ENCODE measurements around the gene ARHGEF25. TPM values are rescaled to one million over a fixed set of nuclear protein-coding genes. Genes with fewer than 3 reads are reported as not detected.

The ARHGEF25 gene
- total RNA-seq, 4 donors from 2014 or later, result 116 to 140 (median 128) TPM

DNA sequence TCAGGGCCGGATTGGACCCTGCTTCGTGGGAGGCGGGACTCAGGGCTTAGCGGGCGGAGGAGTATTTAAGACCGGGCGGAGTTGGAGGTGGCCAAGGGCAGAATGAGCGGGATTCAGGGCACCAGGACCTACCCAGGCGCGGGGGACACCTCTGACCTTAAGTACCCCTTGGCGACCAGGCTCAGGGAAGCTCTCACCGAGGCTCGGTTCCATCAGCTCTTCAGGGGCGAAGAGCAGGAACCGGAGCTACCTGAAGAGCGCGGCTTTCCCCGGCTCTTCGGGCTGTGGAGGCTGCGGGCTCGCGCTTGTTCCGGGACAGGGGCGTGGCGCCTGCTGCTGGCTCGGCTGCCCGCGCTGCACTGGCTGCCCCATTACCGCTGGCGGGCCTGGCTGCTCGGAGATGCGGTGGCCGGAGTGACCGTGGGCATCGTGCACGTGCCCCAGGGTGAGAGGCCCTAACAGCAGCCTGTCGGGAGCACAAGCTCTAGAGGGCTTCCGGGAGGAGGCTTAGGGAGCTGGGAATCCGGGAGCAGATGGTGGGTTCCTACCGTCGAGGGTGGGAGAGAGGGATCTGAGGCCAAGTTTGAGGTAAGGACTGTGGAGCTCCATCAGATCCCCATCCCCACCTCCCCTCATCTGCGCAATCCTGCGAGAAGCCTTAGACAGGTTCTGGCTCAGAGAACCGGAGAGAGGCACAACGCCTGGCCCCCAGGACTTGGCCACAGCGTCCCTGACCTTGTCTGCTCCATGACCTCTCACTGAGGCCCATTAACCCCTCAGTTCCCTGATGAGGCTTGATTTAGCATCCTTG is 8.4 kb downstream of the ARHGEF25 start:
- H3K36me3 ChIP-seq, result peaks cover 0 to 43% of the 10 kb centered on the region in 2 donors
- WGBS, 2 donors (ENCODE audit: low coverage in 1 of 2), result 0% methylated on average over 1 of the region's 46 CpGs; no CpG with 5 or more reads in 1 of the 2 donors
- ATAC-seq, result no peak
- no peak overlapping the region for H3K4me3 ChIP-seq
- H3K4me1 ChIP-seq, result peaks cover 0 to 47% (median 12%) of the 10 kb centered on the region in 3 donors
- TF ChIP-seq POLR2A (IDR thresholded peaks at IDR 0.05) (no peak), EP300 (IDR thresholded peaks at IDR 0.05) (no peak), POLR2AphosphoS5 (IDR thresholded peaks at IDR 0.05) (no peak)
- TF ChIP-seq, protein P1, sequence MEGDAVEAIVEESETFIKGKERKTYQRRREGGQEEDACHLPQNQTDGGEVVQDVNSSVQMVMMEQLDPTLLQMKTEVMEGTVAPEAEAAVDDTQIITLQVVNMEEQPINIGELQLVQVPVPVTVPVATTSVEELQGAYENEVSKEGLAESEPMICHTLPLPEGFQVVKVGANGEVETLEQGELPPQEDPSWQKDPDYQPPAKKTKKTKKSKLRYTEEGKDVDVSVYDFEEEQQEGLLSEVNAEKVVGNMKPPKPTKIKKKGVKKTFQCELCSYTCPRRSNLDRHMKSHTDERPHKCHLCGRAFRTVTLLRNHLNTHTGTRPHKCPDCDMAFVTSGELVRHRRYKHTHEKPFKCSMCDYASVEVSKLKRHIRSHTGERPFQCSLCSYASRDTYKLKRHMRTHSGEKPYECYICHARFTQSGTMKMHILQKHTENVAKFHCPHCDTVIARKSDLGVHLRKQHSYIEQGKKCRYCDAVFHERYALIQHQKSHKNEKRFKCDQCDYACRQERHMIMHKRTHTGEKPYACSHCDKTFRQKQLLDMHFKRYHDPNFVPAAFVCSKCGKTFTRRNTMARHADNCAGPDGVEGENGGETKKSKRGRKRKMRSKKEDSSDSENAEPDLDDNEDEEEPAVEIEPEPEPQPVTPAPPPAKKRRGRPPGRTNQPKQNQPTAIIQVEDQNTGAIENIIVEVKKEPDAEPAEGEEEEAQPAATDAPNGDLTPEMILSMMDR (IDR thresholded peaks at IDR 0.05), result no peak
- no peak overlapping the region for H3K27ac ChIP-seq
- peaks cover 34% of the 10 kb centered on the region for H3K27me3 ChIP-seq
- H3K9me3 ChIP-seq, result no peaks in the 10 kb centered on the region

DNA sequence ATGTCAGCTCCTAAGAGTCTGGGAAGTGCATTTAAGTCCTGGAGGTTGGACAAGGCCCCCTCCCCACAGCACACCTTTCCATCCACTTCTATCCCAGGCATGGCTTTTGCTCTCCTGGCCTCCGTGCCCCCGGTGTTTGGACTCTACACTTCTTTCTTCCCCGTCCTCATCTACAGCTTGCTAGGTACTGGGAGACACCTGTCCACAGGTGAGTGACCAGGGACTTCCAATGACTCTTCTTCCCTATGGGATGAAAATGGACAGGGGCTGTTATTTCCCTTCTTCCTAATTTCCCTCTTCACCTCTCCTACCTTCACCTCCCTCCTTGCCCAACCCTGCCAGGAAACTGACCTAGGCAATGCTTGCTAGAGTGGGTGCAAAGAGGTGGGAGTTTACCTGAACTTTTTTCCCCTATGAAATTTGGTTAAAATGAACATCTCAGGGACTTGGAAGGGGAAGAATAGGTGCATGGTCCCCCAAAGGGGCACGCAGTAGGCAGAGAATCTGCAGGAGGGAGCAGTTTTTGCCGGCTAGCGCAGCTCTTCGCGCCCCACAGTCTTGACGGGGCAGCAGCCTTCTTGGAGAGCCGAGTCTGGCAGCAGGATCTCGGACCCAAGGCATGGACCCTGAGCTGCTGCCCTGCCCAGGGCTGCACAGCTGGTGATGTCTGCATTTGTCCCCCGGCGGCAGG is 9.2 kb downstream of the ARHGEF25 start:
- Histone ChIP-seq H3K36me3 (peaks cover 0 to 43% of the 10 kb centered on the region in 2 donors), H3K9me3 (no peaks in the 10 kb centered on the region), H3K27ac (no peak overlapping the region), H3K4me1 (peaks cover 0 to 40% (median 12%) of the 10 kb centered on the region in 3 donors), H3K27me3 (peaks cover 34% of the 10 kb centered on the region), H3K4me3 (no peak overlapping the region)
- TF ChIP-seq POLR2A (IDR thresholded peaks at IDR 0.05) (no peak), EP300 (IDR thresholded peaks at IDR 0.05) (no peak), POLR2AphosphoS5 (IDR thresholded peaks at IDR 0.05) (no peak)
- TF ChIP-seq, protein P1 (IDR thresholded peaks at IDR 0.05), result no peak
- 72 to 73% methylated on average over 3 to 11 of the region's 13 CpGs for WGBS, 2 donors (ENCODE audit: low coverage in 1 of 2)
- no peak for ATAC-seq

DNA sequence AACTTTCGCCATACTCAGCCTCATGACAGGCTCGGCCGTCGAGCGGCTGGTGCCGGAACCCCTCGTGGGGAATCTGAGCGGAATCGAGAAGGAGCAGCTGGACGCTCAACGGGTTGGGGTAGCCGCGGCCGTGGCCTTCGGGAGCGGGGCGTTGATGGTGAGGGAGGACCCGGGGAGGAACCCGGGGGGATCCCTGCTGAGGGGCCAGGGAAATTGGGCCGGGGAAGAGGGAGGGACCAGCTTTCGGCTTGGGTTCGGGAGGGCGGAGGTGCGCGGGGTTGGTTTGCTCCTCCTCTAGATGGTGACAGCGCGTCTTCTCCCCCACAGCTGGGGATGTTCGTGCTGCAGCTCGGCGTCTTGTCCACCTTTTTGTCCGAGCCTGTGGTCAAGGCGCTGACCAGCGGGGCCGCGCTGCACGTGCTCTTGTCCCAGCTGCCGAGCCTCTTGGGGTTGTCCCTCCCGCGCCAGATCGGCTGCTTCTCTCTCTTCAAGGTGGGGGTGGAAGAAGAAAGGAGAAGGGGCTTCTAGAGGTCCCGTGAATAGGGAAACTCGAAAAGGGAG is 9.8 kb downstream of the ARHGEF25 start:
- peaks cover 35% of the 10 kb centered on the region for H3K27me3 ChIP-seq
- TF ChIP-seq EP300 (IDR thresholded peaks at IDR 0.05) (no peak), POLR2A (IDR thresholded peaks at IDR 0.05) (no peak), POLR2AphosphoS5 (IDR thresholded peaks at IDR 0.05) (no peak)
- TF ChIP-seq, protein P1 (IDR thresholded peaks at IDR 0.05), result no peak
- ATAC-seq, result no peak
- H3K36me3 ChIP-seq, result peaks cover 0 to 43% of the 10 kb centered on the region in 2 donors
- peak overlapping the region in 1 of 2 donors; percentile 46 for H3K4me3 ChIP-seq
- H3K4me1 ChIP-seq, result peaks cover 0 to 34% (median 12%) of the 10 kb centered on the region in 3 donors
- H3K27ac ChIP-seq, result peak overlapping the region in 1 of 4 donors; percentile 2
- WGBS, 2 donors (ENCODE audit: low coverage in 1 of 2), result 30 to 32% methylated on average over 4 to 12 of the region's 42 CpGs
- no peaks in the 10 kb centered on the region for H3K9me3 ChIP-seq

DNA sequence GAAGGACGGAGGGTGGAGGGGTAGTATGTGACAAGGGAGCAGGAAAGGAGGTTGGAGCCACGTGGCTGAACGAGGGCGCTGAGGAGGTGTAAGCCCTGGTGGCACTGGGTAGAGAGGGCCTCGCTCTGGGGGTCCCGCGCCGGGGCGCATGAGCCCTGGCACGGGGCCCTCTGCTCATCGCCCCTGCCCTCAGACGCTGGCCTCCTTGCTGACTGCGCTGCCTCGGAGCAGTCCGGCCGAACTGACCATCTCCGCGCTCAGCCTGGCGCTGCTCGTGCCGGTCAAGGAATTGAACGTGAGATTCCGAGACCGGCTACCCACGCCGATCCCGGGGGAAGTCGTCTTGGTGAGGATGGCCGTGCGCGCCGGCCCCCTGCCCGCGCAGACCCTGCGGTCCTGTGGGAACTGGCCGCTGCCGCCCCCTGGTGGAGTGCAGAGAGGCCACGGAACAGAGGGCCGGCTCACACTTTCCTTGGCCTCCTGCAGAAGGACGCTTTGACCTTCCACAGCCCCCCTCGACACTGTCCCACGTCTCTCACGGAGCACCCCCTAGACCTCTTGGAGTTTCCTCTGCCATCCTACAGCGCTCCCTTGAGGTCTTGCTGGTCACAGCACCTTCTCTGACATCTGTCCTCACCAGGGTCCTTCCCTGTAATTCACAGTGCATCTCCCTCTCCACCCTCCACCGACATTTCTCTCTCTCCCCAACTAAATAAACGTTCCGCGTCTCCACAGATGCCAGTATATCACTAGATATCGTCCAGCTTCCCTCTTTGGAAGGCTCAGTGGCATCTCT is 10.5 kb downstream of the ARHGEF25 start:
- no peak for TF ChIP-seq POLR2AphosphoS5 (IDR thresholded peaks at IDR 0.05)
- TF ChIP-seq, protein P1 (IDR thresholded peaks at IDR 0.05), result peak in 3 of 4 experiments; percentile 93 to 97 (median 93)
- peaks cover 0 to 43% of the 10 kb centered on the region in 2 donors for H3K36me3 ChIP-seq
- H3K27ac ChIP-seq, result peak overlapping the region in 1 of 4 donors; percentile 2
- peak overlapping the region; percentile 2 to 46 for H3K4me3 ChIP-seq
- WGBS, 2 donors (ENCODE audit: low coverage in 1 of 2), result 5 to 7% methylated on average over 11 to 19 of the region's 49 CpGs
- peaks cover 0 to 33% (median 12%) of the 10 kb centered on the region in 3 donors for H3K4me1 ChIP-seq
- H3K9me3 ChIP-seq, result no peaks in the 10 kb centered on the region
- ATAC-seq, result peak; percentile 73
- peaks cover 42% of the 10 kb centered on the region for H3K27me3 ChIP-seq
